ENCODE measurements around the gene MAS1. TPM values are rescaled to one million over a fixed set of nuclear protein-coding genes. Genes with fewer than 3 reads are reported as not detected.

Gene MAS1
- total and polyA plus RNA-seq, 2 of the 13 experiments (the other 11 are each of a cell fraction or from before 2014, with no cell fraction given), result not detected

GRCh38 chr6:159871241-159871640 lies 19.5 kb upstream of the MAS1 start:
- Histone ChIP-seq H3K79me2 (ENCODE audit: insufficient read depth, low read length) (no peaks in the 10 kb centered on the region), H3K4me3 (replicated peaks in 1 of 3; ENCODE audit: insufficient read depth in 1 of 3, low read depth in 2 of 3, low read length in 3 of 3) (no peak overlapping the region), H3K4me1 (ENCODE audit: insufficient read depth, low read length) (peaks cover 19% of the 10 kb centered on the region), H3K36me3 (replicated peaks in 1 of 2; ENCODE audit: control insufficient read depth in 1 of 2, insufficient read depth in 2 of 2, low read length in 2 of 2) (no peaks in the 10 kb centered on the region), H3K9me3 (ENCODE audit: low read length) (peaks cover 5% of the 10 kb centered on the region; the same call in 1 of the 2 replicates), H3K9ac (ENCODE audit: insufficient read depth, low read depth, low read length) (no peak overlapping the region), H3K27me3 (ENCODE audit: control insufficient read depth in 1 of 2, insufficient read depth in 2 of 2, low read length in 2 of 2) (peaks cover 5 to 27% of the 10 kb centered on the region in 2 experiments; a peak in 3 of 5 replicates), H2AFZ (ENCODE audit: low read length) (no peak overlapping the region), H3K4me2 (ENCODE audit: low read depth, low read length) (no peak overlapping the region), H3K27ac (ENCODE audit: extremely low read length, insufficient read depth, low read length) (no peak overlapping the region), H4K20me1 (ENCODE audit: insufficient read depth, low read length) (no peaks in the 10 kb centered on the region)
- TF ChIP-seq MAFF (IDR thresholded peaks at IDR 0.05; ENCODE audit: low read depth, low read length) (no peak), TP53 (CRISPR knock-in tag; conservative IDR thresholded peaks at IDR 0.05) (no peak), PTBP1 (IDR thresholded peaks at IDR 0.05; ENCODE audit: low read depth, low read length, poor library complexity, severe bottlenecking) (no peak), PRDM15 (CRISPR knock-in tag; IDR thresholded peaks at IDR 0.05) (no peak), PBX2 (CRISPR knock-in tag; IDR thresholded peaks at IDR 0.05) (no peak), THAP8 (CRISPR knock-in tag; IDR thresholded peaks at IDR 0.05; ENCODE audit: borderline replicate concordance) (no peak), JARID2 (CRISPR knock-in tag; IDR thresholded peaks at IDR 0.05; ENCODE audit: insufficient replicate concordance) (no peak), NR2F6 (IDR thresholded peaks at IDR 0.05) (no peak), NR2F6 (CRISPR knock-in tag; IDR thresholded peaks at IDR 0.05) (no peak), BCL6 (CRISPR knock-in tag; IDR thresholded peaks at IDR 0.05) (no peak), TAF15 (IDR thresholded peaks at IDR 0.05; ENCODE audit: low read depth, low read length, poor library complexity, severe bottlenecking) (no peak), ZBED4 (CRISPR knock-in tag; IDR thresholded peaks at IDR 0.05; ENCODE audit: borderline replicate concordance) (no peak)
- DNase-seq (ENCODE audit: low spot score) (no peak), ATAC-seq (no peak), FAIRE-seq (no peak)
- in situ Hi-C loops (cut with HindIII; ENCODE audit: extremely low pct_ligation_motif_present, low pct_unique_long_range_greater_than_20kb), result no loop called here
- WGBS (ENCODE audit: low lambda C conversion rate), result 100% methylated on average over 1 of the region's 1 CpG
- ChIA-PET CTCF (ENCODE audit: low intra/inter-chr PET ratio, low total read pairs) (no interaction called here), POLR2A (no interaction called here)
- intact Hi-C loops (cut with micrococcal nuclease; ENCODE audit: unreplicated experiment), result no loop called here
- BruUV-seq (replicated peaks), result no TSS peak

All from HepG2 (cell line).